GM18502 (cell line): ENCODE data around the gene MISP3.
"Not testable (repeated sequence)": the region's sequence is repeated elsewhere in the genome, so short reads cannot be mapped to it uniquely, and the experiment has no call there.

Source experiments
- ATAC-seq: cut with Tn5 transposase; IDR thresholded peaks from one replicate; pipeline ENCODE4 v1.9.1; 2021; ENCODE audit warnings: mild to moderate bottlenecking; ENCODE audit not compliant: unreplicated experiment, poor library complexity

The MISP3 gene

GRCh38 chr19:14072535-14073260 is at the start of gene MISP3:
Gene MISP3, plus strand, starts transcription at chr19:14072786. Its CDS starts 524 bp downstream, at chr19:14073310.
- ATAC-seq = no peak

DNA sequence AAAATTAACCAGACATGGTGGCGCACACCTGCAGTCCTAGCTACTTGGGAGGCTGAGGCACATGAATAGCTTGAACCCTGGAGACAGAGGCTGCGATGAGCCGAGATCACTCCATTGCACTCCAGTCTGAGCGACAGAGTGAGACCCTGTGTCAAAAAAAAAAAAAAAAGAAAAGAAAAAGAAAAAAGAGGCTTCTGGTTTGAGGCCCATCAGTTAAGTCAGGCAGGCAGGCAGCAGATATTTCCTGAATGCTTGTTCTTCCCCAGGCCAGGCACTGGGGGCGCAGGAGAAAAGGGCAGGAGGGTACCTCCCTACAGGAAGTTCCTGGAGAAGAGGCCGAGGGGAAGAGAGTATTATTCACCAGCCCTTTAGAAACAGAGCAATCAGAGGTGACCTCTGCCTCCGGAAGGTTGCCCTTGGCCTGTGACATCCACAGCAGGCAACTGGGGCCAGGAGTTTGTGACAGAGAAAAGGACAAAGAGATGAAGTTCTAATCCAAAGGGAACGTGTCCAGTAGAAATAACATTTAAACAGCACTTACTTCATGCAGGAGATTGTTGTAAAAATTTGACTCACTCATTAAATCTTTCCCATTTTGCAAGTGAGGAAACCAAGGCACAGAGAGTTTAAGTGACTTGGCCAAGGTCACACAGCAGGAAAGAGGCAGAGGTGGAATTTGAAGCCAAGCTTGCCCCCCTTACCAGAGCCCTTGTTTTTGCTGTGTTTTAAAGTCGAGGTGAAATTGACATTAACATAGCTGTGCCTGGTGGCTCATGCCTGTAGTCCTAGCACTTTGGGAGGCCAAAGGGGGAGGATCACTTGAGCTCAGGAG is 49.0 kb upstream of the MISP3 start:
- ATAC-seq = no peak

DNA sequence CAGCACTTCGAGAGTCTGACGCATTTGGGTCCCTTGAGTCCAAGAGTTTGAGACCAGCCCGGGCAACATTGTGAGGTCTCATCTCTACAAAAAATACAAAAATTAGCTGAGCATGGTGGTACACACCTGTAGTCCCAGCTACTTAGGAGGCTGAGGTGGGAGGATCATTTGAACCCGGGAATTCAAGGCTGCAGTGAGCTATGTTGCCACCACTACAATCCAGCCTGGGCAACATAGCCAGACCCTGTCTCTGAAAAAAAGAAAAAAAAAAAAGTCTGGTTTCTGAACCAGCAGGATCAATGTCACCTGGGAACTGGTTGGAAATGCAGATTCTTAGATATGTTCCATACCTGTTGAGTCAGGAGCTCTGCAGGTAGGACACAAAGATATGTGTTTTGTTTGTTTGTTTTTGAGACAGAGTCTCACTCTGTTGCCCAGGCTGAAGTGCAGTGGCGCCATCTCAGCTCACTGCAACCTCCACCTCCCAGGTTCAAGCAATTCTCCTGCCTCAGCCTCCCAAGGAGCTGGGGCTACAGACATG is 45.9 kb upstream of the MISP3 start:
- not testable (repeated sequence) for ATAC-seq

DNA sequence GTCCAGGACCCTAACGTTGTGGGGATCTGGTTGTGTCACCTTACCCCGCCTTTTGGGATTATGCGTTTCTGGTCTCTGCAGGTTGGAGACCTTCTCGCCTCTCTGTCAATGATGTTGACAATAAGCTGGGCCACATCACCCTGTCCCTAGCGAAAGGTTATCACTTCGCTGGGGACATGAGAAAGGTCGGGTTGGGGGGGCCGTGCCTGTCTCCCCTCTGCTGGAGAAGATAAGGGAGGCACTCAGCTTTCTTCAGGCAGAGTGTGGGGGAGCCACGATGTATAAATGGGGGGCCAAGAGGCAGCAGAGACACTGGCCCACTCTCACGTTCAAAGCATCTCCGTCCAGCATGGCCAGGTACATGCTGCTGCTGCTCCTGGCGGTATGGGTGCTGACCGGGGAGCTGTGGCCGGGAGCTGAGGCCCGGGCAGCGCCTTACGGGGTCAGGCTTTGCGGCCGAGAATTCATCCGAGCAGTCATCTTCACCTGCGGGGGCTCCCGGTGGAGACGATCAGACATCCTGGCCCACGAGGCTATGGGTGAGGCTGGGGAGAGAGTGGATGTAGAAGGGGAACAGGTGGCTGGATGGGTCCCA is 44.6 kb upstream of the MISP3 start, which contains the start of gene RLN3:
Gene RLN3, plus strand, starts transcription at position 293 of the 595 bp plus-strand sequence. Its CDS starts 57 bp downstream, at position 350.
- no peak for ATAC-seq

DNA sequence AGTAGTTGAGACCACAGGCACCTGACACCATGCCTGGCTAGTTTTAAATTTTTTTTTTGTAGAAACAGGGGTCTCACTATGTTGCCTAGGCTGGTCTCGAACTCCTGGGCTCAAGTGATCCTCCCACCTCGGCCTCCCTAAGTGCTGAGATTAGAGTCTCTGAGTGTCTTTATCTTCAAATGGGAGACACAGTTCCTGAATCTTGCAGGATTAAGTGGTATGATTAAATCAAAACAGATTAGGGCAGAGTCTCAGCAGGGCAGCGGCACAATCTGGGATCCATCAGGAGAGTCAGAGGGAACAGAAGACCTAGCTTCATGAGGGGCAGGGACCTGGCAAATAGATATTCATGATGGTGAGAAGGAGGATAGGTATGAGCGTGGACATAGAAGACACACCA is 43.7 kb upstream of the MISP3 start:
- ATAC-seq = no peak

GRCh38 chr19:14030997-14031718 is 41.4 kb upstream of the MISP3 start:
- no peak for ATAC-seq

GRCh38 chr19:14031719-14032480 is 40.7 kb upstream of the MISP3 start, which contains the start of gene IL27RA:
Gene IL27RA, plus strand, starts transcription at chr19:14031762. Its CDS starts 111 bp downstream, at chr19:14031873.
- ATAC-seq = peak; percentile 67

DNA sequence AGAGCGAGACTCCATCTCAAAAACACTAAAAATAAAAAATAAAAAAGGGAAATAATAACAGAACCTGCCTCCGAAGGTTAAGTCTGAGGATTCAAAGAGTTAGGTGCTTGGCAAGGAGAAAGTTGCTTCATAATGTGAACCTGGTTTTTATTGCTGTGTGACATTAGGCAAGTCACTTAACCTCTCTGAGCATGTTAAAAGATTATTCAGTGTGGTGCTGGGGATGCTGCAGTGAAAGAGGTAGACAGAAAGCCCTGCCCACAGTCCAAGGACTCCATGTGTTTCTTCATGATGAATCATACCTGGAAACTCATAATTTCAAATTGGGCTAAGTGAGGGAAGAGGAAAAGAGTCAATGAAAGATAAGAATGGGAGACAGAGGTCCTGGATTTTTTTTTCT is 38.6 kb upstream of the MISP3 start:
- no peak for ATAC-seq

GRCh38 chr19:14035159-14035558 is 37.4 kb upstream of the MISP3 start:
- ATAC-seq = not testable (repeated sequence)

GRCh38 chr19:14035706-14036105 is 36.9 kb upstream of the MISP3 start:
- no peak for ATAC-seq

DNA sequence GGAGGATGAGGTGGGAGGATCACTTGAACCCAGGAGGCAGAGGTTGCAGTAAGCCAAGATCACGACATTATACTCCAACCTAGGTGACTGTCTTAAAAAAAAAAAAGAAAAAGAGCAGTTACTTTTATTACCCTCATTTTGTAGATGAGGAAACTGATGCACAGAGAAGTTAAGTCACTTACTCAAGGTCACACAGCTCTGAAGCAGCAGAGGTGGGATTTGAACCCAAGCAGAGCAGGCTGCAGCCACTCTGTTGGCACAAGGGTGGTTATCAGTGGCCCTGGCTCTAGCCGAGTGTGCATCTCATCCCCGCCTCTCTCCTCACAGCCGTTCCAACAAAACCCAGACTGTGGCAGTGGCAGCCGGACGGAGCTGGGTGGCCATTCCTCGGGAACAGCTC is 33.4 kb upstream of the MISP3 start:
- no peak for ATAC-seq

DNA sequence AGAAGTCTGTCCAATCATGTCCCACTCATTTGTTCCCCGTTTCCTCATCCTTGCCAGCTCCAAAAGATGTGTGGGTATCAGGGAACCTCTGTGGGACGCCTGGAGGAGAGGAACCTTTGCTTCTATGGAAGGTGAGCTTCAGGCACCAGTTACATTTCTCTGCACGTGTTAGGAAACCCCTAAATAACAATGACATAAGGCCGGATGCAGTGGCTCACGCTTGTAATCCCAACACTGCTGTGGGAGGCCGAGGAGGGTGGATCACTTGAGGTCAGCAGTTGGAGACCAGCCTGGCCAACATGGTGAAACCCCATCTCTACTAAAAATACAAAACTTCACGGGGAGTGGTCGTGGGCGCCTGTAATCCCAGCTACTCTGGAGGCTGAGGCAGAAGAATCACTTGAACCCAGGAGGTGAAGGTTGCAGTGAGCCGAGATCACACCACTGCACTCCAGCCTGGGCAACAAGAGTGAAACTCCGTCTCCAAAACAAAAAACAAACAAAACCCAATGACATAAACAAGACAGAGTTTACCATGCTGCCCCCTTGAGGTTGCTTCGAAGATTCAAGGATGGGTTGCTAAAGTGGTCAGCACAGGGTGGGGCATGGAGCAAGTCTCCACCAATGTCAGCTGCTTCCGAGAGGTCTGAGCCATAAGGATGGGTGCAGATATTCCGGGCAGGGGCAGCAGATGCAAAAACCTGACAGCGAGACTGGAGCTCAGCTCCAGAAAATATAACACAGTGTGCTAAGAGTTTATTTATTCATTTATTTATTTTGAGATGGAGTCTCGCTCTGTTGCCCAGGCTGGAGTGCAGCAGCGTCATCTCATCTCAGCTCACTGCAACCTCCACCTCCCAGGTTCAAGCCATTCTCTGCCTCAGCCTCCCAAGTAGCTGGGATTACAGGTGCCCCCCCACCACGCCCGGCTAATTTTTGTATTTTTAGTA is 29.7 kb upstream of the MISP3 start:
- not testable (repeated sequence) for ATAC-seq

DNA sequence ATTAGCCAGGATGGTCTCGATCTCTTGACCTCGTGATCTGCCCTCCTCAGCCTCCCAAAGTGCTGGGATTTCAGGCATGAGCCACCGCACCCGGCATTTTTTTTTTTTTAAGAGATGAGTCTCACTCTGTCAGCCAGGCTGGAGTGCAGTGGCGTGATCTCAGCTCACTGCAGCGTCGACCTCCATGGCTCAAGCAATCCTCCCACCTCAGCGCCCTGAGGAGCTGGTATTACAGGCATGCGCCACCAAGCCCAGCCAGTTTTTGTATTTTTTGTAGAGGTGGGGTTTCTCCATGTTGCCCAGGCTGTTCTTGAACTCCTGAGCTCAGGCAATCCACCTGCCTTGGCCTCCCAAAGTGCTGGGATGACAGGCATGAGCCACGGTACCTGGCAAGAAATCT is 24.7 kb upstream of the MISP3 start:
- not testable (repeated sequence) for ATAC-seq

DNA sequence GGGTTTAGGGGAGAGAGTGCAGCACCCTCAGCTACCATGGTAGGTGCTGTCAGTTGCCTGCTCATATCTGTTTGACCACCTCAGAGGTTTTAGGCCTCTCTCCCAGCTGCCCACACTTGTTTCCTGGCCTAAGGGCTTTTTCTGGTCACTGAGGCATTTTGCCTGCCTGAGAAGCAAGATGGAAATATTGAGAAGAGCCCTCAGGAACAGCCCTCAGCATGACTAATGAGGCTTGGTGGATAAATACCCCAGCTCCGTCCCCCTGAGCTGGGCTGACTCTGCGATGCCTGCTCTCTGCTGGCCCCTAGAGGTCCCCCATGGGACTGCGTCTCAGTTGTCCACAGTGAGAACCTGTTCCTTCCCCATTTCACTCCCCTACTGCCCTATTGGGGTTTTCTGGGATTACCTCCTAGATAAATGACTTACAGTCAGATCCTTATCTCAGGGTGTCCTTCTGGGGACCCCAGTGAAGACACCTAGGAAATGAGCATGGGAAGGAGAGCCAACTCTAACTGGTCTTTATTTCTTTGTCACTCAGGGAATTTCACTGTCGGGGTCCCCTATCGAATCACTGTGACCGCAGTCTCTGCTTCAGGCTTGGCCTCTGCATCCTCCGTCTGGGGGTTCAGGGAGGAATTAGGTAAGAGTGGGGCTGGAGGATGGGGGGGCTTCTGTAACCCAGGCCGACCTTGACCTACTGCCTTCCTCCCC is 24.0 kb upstream of the MISP3 start:
- no peak for ATAC-seq

- no peak for ATAC-seq
Measured at GRCh38 chr19:14050512-14050911, 22.1 kb upstream of the MISP3 start.

- not testable (repeated sequence) for ATAC-seq
Measured at GRCh38 chr19:14050961-14051360, 21.6 kb upstream of the MISP3 start.

GRCh38 chr19:14051980-14052379 is 20.6 kb upstream of the MISP3 start:
- no peak for ATAC-seq

- ATAC-seq = no peak
Measured at GRCh38 chr19:14052470-14052869, 20.1 kb upstream of the MISP3 start.
